Endothelial cell of umbilical vein (primary cell): ENCODE measurements around the gene TNS2. TPM values are rescaled to one million over a fixed set of nuclear protein-coding genes. Genes with fewer than 3 reads are reported as not detected.

ENCODE experiments used
- BruUV-seq: library from RNA; stranded (reverse); fragments of 400-500 nt; replicated peaks from 2 replicates; lab custom pipeline; 2021; lab: Mats Ljungman, UMichigan
- CTCF ChIA-PET: fragments of 300-600, 350-600 bp; sonication (Branson Sonifier 250); formaldehyde crosslinking; loops from one replicate; lab custom pipeline; 2021; ENCODE audit warnings: antibody characterized with exemption, inconsistent platforms; lab: Charles Lee
- POLR2A ChIA-PET: fragments of 300-600, 350-600 bp; sonication (Branson Sonifier 250); formaldehyde crosslinking; loops from one replicate; lab custom pipeline; 2021; ENCODE audit warnings: antibody characterized with exemption, inconsistent platforms; lab: Charles Lee
- DNase-seq: peaks from one replicate; pipeline ENCODE4 v3.0.0-alpha.2; 2011; ENCODE audit warnings: low read depth, low spot score
- FAIRE-seq: peaks from 2 replicates; lab custom pipeline; 2011; peaks lifted over from hg19 to GRCh38; lab: Jason Lieb, UNC
- H2AFZ ChIP-seq: 2 replicates; pipeline ENCODE4 v1.6.0; 2012; ENCODE audit warnings: low read depth, low read length, control low read depth, inconsistent platforms
- H3K27ac ChIP-seq: 2 replicates; pipeline ENCODE4 v1.5.1; 2011; ENCODE audit warnings: low read depth, mild to moderate bottlenecking, control low read depth, low read length, moderate library complexity; ENCODE audit not compliant: insufficient read depth
- H3K27me3 ChIP-seq, 2 experiments: 2 replicates each; pipeline versions ENCODE4 v1.6.0 to v1.6.1; 2011; ENCODE audit warnings: low read length in 2 of 2, mixed read lengths in 1 of 2; ENCODE audit not compliant: control insufficient read depth in 2 of 2, insufficient read depth in 2 of 2
- H3K36me3 ChIP-seq, 2 experiments: 2 replicates in 1 of 2; 3 replicates in 1 of 2; pipeline ENCODE4 v1.5.1; 2011; ENCODE audit warnings: low read length in 2 of 2, mild to moderate bottlenecking in 1 of 2, moderate library complexity in 1 of 2; ENCODE audit not compliant: control insufficient read depth in 2 of 2, insufficient read depth in 2 of 2; ENCODE audit errors: extremely low read depth in 1 of 2
- H3K4me1 ChIP-seq: 3 replicates; pipeline ENCODE4 v1.5.1; 2011; ENCODE audit warnings: mild to moderate bottlenecking, low read length; ENCODE audit not compliant: control insufficient read depth, insufficient read depth; ENCODE audit errors: extremely low read depth
- H3K4me2 ChIP-seq: 2 replicates; pipeline ENCODE4 v1.6.1; 2011; ENCODE audit warnings: low read length, control low read depth, mixed read lengths; ENCODE audit not compliant: insufficient read depth
- H3K4me3 ChIP-seq, 3 experiments: fragments of 200-600 bp in 1 of 3; sonication (generic), shearing (Covaris generic) in 1 of 3; replicated peaks in 1 of 3; 2 replicates each; pipeline ENCODE4 v1.5.1; 2011 to 2016; ENCODE audit warnings: control low read depth in 3 of 3, low read length in 3 of 3, mild to moderate bottlenecking in 2 of 3, inconsistent platforms in 1 of 3, low read depth in 1 of 3, moderate library complexity in 1 of 3; ENCODE audit not compliant: insufficient read depth in 1 of 3
- H3K79me2 ChIP-seq: 2 replicates; pipeline ENCODE4 v1.6.0; 2012; ENCODE audit warnings: low read length, inconsistent platforms; ENCODE audit not compliant: control insufficient read depth, insufficient read depth
- H3K9ac ChIP-seq: replicated peaks from 2 replicates; pipeline ENCODE3; 2011; ENCODE audit warnings: low read length, control low read depth; ENCODE audit not compliant: insufficient read depth; ENCODE audit errors: extremely low read depth
- H3K9me1 ChIP-seq: replicated peaks from 3 replicates; pipeline ENCODE4 v1.6.0; 2011; ENCODE audit warnings: mild to moderate bottlenecking, low read length; ENCODE audit not compliant: control insufficient read depth, insufficient read depth; ENCODE audit errors: extremely low read depth
- H3K9me3 ChIP-seq: replicated peaks from 2 replicates; pipeline ENCODE4 v1.5.1; 2012; ENCODE audit warnings: low read length, inconsistent platforms; ENCODE audit not compliant: control insufficient read depth, insufficient read depth
- H4K20me1 ChIP-seq: replicated peaks from 2 replicates; pipeline ENCODE3; 2011; ENCODE audit warnings: mild to moderate bottlenecking, low read length; ENCODE audit not compliant: control insufficient read depth, insufficient read depth; ENCODE audit errors: extremely low read depth
- CTCF ChIP-seq, 2 donors: IDR thresholded peaks; 1 replicate in 1 of 2; 2 replicates in 1 of 2; pipeline ENCODE4 v1.5.1; 2011; ENCODE audit warnings: low read length in 2 of 2, mild to moderate bottlenecking in 2 of 2, moderate library complexity in 2 of 2, control low read depth in 1 of 2, inconsistent platforms in 1 of 2, low read depth in 1 of 2; ENCODE audit not compliant: insufficient read depth in 1 of 2; ENCODE audit errors: extremely low read depth in 1 of 2
- EZH2 ChIP-seq: IDR thresholded peaks from 2 replicates; pipeline ENCODE4 v1.6.1; 2012; ENCODE audit warnings: borderline replicate concordance, low read depth, mild to moderate bottlenecking, moderate library complexity, low read length, inconsistent platforms; ENCODE audit not compliant: severe bottlenecking
- FOS ChIP-seq: IDR thresholded peaks from 2 replicates; pipeline ENCODE4 v1.6.1; 2011; ENCODE audit warnings: mild to moderate bottlenecking, low read length, moderate library complexity, borderline replicate concordance; ENCODE audit not compliant: insufficient read depth
- GATA2 ChIP-seq: IDR thresholded peaks from 2 replicates; pipeline ENCODE4 v1.7.0; 2011; ENCODE audit warnings: low read depth, mild to moderate bottlenecking, moderate library complexity, mixed read lengths, low read length; ENCODE audit not compliant: insufficient read length, insufficient read depth
- JUN ChIP-seq: IDR thresholded peaks from 2 replicates; pipeline ENCODE4 v1.6.1; 2011; ENCODE audit warnings: borderline replicate concordance, low read depth; ENCODE audit not compliant: insufficient read length, insufficient read depth
- MAX ChIP-seq: IDR thresholded peaks from 2 replicates; pipeline ENCODE4 v1.6.1; 2011; ENCODE audit not compliant: insufficient read depth, insufficient read length
- MYC ChIP-seq: IDR thresholded peaks from one replicate; pipeline ENCODE4 v1.6.1; 2011; ENCODE audit warnings: mild to moderate bottlenecking, low read depth, low read length
- POLR2A ChIP-seq: IDR thresholded peaks from 2 replicates; pipeline ENCODE4 v1.6.1; 2012; ENCODE audit warnings: low read depth, mild to moderate bottlenecking, control low read depth, low read length
- POLR2AphosphoS5 ChIP-seq: IDR thresholded peaks from 2 replicates; pipeline ENCODE4 v1.6.1; 2012; ENCODE audit warnings: low read depth, mild to moderate bottlenecking, control low read depth, low read length, moderate library complexity; ENCODE audit not compliant: insufficient read depth
- dilution Hi-C: fragments of 300-500 bp; cut with MboI; formaldehyde crosslinking; loops from one replicate; pipeline ENCODE4 v1.15.0; 2019; ENCODE audit warnings: low sequenced_read_pairs; ENCODE audit not compliant: extremely low pct_ligation_motif_present
- intact Hi-C: fragments of 100-400 bp; cut with micrococcal nuclease; formaldehyde crosslinking; loops from one replicate; pipeline ENCODE4 v1.10.0; 2022
- polyA plus RNA-seq, 4 experiments: library from polyadenylated mRNA; depleted of rRNA in 3 of 4; stranded (reverse) in 3 of 4; unstranded in 1 of 4; fragments of >200 nt; gene quantifications; 2 replicates each; pipeline versions ENCODE4 v1.2.1 to v1.2.3, GENCODE V29; 2011 to 2012; ENCODE audit warnings: missing spikeins in 1 of 4
- total RNA-seq: library from RNA; stranded (reverse); gene quantifications from 2 replicates; pipeline ENCODE4 v1.2.3, GENCODE V29; 2021

The TNS2 gene
- total and polyA plus RNA-seq, 2 donors (not counting 3 experiments of a cell fraction or from before 2014, with no cell fraction given) = 84.5 to 106 TPM

GRCh38 chr12:53065470-53065869 is 15.6 kb downstream of the TNS2 start:
- ChIA-PET POLR2A (interaction anchor here (0.8 to 1.3 kb wide), 4 partner anchors 14 to 223 kb away, joined by 3 to 9 read pairs (median 4); partner anchors contain the start of gene SPRYD3), CTCF (interaction anchor here (0.5 to 14.2 kb wide), 39 partner anchors 9 to 279 kb away, joined by 3 to 463 read pairs (median 7); partner anchors contain the start of genes AAAS, CSAD, ESPL1 and IGFBP6)
- TF ChIP-seq MYC = no peak
- no peak for TF ChIP-seq EZH2
- TF ChIP-seq MAX = no peak
- TF ChIP-seq POLR2A = no peak
- TF ChIP-seq CTCF (IDR thresholded peaks at IDR 0.05; ENCODE audit: extremely low read depth in 1 of 2, insufficient read depth in 1 of 2, low read depth in 1 of 2, low read length in 2 of 2) = no peak
- no peak for TF ChIP-seq JUN
- TF ChIP-seq FOS = no peak
- TF ChIP-seq POLR2AphosphoS5 = no peak
- TF ChIP-seq GATA2 = no peak
- Histone ChIP-seq H3K9me1 (no peaks in the 10 kb centered on the region), H3K4me1 (peaks cover 30% of the 10 kb centered on the region), H3K27ac (no peak overlapping the region), H3K9me3 (no peaks in the 10 kb centered on the region), H3K79me2 (no peaks in the 10 kb centered on the region), H4K20me1 (no peaks in the 10 kb centered on the region), H3K27me3 (no peaks in the 10 kb centered on the region), H3K9ac (no peak overlapping the region), H3K4me3 (no peak overlapping the region), H2AFZ (no peak overlapping the region), H3K36me3 (peaks cover 5 to 26% of the 10 kb centered on the region in 2 experiments), H3K4me2 (no peak overlapping the region)
- intact Hi-C loops (no loop called here), dilution Hi-C loops (no loop called here)
- no peak for FAIRE-seq
- DNase-seq = no peak
- no TSS peak for BruUV-seq
